HG03571 (cell line): ENCODE data around the gene CST4.
"Not testable (repeated sequence)": the region's sequence is repeated elsewhere in the genome, so short reads cannot be mapped to it uniquely, and the experiment has no call there.

Experiments
- ATAC-seq: cut with Tn5 transposase; IDR thresholded peaks from one replicate; pipeline ENCODE4 v1.9.1; 2021; ENCODE audit not compliant: unreplicated experiment

The CST4 gene, protein sequence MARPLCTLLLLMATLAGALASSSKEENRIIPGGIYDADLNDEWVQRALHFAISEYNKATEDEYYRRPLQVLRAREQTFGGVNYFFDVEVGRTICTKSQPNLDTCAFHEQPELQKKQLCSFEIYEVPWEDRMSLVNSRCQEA

DNA sequence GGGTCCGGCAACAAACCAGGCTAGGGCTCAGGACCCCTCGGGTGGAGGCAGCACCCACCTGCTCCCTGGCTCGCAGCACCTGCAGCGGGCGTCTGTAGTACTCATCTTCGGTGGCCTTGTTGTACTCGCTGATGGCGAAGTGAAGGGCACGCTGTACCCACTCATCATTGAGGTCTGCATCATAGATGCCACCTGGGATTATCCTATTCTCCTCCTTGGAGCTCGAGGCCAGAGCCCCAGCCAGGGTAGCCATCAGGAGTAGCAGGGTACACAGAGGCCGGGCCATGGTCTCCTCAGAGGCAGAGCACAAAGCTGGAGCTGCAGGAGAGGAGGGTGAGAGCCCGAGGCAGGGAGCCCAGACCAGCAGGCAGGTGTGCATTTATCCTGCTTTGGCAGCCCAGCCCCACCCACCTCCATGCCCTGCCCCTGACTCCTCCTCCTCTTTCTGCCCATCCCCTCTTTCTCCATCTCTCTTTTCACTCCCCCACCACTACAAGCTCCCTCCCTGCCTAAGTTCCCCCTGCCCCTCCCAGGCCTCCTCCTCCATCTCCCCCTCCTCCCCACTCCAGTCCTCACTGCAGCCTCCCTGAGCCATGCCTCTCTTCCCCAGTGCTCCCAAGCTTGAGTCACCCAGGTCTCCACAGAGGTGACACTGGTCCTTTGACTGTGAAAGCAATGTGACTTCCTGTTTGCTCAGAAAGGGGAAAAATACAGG is at the start of gene CST4:
Gene CST4, minus strand, starts transcription at position 355 of the 715 bp plus-strand sequence. Its CDS starts 69 bp downstream, at position 286.
- ATAC-seq: not testable (repeated sequence)

DNA sequence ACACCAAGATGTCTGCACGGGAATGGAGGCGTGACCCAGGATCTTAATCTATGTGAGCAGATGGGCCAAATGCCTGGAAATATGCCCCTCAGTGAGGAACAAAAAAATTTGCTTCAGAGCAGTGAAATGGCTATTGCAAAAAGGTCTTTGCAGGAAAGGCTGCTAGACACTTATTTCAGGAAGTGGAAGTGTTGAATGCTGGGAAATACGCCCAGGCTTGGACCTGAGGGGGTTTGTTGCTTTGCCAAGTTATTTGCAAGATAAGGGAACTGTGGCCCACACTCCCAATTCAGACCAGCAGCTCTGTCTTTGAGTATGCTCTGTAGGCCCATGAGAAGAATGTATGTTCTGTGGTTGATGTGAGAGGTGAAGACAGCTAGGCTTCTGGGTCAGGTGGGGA is 46.6 kb upstream of the CST4 start:
- ATAC-seq: not testable (repeated sequence)

DNA sequence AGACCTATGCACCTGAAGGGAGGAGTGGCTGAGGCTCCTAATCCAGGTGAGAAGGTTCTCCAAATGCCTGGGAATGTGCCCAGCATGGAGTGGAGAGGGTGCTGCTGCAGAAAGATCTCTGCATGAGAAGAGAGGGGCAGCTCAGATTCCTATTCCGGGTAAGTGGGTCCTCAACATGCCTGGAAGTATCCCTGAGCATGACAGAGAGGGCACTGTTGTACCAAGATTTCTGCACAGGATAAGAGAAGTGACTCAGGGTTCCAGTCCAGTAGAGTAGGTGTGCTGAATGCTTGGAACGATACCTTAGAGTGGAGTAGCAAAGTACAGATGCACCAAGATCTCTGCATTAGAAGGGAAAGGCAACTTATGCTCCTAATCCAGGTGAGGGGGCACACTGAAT is 46.1 kb upstream of the CST4 start:
- not testable (repeated sequence) for ATAC-seq

DNA sequence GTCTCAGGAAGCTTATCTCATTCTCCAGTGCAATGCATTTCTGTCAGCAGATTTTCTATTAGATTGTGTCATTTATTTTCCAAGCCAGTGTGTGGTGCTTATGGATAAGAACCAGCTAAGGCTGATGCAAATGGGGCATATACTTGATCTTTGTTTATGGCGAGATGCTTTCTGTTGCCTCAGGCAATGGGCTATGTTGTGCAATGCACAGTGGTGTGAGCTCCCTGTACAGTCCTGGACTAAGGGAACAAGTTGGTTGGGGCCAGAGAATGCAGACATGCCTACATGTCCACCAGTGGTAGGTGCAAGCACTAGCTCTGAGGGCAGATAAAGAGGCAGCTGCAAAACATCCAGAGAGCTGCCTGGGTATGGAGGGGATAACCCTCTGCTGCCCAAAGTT is 45.6 kb upstream of the CST4 start:
- not testable (repeated sequence) for ATAC-seq

DNA sequence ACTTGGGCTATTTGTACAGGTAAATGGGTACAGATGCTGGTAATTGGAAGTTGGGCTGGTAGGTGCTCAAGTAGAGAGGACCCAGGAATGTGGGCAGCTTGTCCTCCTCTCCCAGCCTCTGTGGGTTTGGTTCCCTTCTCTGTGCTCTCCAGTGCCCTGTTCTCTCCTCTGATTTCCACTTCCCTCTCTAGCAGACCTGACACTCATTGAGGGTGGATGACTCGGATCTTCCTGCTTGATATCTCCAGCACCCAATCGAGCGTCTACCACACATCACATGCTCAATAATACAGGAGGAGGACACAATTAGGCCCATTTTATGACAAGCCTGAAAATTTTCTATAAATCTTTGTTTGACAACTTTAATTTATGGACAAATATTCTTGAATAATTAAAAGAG is 38.2 kb upstream of the CST4 start:
- ATAC-seq: no peak

DNA sequence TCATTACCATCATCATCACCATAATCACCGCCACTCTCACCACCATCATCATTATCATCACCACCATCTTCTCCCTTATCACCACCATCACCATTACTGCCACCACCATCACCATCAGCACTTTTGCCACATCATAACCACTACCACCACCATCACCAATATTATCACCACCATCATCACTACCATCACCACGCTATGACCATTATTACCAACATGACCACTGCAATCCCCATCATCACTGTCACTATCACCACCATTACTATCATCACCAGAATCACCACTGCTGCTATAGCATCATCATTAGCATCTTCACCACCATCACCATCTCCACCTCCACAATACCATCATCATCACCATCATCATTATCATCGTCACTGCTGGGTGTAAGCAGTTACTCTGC is 36.3 kb upstream of the CST4 start:
- no peak for ATAC-seq

DNA sequence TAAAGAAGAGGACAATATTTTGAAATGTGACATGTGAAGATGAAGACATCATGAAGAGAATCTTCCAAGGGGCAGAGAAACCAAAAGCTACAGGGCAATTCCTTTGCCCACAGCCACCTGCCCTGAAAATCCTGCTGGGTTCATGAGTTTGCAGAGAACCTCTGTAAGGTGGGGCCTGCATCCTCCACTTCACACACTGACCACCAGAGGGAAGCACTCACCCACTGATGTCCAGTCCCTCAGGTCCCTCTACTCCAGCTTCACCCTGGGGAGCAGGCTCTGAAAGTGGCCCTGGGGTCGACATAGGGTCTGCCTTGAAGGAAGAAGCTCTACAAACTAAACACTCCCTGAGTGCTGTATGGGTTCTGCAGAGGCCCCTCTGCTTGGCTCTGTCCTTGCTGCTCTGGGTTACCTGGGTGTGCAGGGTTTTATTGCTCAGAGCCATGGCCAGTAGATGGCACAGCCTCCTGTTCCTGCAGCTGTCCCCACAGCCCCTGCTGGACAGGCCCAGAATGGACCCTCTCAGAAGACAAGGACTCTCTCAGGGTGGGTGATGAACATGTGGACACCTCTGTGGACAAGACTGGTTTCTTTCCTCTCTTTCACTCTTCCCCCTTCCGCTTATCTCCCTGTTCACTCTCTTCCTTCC is 34.9 kb upstream of the CST4 start:
- not testable (repeated sequence) for ATAC-seq

DNA sequence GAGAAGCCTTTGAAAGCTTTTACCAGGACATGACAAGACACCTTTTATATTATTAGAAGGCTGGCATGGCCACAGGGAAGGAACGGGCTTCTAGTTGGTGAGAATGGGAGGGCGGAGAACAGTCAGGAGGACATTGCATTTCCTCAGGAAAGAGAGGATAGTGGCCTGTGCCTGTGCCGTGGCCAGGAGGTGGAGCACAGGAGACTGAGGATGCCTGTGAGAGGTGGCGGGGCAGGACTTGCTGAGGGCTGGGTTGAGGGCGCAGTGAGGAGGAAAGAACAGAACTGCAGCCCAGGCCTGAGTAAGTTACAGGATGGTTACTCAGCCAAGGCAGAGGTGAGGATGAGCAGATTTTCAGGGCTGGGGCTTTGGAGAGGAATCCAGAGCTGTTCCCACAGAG is 34.0 kb upstream of the CST4 start:
- not testable (repeated sequence) for ATAC-seq

DNA sequence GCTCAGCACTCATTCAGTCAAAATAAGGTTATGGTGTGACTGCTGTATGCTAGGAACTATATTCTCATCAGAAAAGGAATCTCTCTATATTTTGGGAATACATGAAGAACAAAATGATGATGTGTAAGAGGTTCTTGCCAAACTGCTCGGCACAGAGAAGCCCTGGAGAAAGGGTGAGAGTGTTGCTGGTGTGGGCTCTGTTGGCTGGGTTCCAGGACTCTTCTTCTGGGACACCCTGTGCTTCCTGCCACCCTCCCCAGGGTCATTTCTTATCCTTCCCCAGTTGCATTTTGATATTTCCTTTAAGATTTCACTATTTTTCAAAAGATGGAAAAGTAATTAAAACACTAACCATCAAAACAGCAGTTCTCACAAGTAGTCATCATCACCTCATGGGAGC is 33.1 kb upstream of the CST4 start:
- no peak for ATAC-seq

DNA sequence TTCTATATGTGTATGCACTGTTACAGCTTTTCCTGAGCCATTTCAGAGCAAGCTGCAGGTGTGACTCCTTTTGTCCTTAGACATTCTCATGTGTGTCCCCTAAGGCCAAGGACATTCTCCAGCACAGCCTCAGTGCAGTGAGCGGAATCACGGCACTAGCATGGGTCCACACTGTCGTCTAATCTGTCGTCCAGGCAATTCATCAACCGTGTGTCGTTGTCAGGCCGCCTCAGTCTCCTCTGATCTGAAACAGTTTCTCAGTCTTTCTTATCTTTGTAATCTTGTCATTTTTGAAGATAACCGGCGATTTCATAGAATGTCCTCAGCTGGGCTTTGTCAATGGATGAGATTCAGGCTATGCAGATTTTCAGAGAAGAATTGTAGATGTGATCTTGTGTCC is 30.5 kb upstream of the CST4 start:
- not testable (repeated sequence) for ATAC-seq

DNA sequence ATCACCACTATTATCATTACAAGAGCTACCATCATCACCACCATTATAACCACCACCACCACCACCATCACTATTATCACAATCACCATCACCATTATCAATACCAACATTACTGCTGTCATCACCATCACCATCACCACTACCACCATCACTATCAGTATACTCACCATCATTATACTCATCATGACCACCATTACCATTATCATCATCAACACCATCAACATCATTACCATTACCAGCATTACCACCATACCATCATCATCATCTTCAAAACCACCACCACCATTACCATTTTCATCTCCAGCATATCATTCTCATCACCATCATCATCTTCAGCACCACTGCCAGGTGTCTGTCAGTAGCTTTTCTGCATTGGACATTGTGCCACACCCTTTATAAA is 22.9 kb upstream of the CST4 start:
- ATAC-seq: not testable (repeated sequence)

DNA sequence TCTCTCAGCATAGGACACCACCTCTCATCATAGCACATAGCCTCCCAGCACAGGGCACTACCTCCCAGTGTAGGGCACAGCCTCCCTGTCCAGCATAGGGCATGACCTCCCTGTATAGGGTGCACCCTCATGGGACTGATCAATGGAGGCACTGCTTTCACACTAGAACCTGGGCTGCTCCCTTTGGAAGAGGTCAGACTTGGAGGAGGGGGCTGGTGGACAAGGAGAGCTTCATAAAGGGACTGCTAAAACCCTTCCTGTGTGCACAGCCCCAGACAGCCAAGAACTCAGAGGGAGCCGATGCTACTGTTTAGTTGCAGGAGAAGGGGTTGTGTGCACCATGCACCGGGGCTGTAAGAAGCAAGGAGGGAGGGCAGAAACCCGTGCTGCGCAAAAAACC is 21.9 kb upstream of the CST4 start:
- no peak for ATAC-seq

DNA sequence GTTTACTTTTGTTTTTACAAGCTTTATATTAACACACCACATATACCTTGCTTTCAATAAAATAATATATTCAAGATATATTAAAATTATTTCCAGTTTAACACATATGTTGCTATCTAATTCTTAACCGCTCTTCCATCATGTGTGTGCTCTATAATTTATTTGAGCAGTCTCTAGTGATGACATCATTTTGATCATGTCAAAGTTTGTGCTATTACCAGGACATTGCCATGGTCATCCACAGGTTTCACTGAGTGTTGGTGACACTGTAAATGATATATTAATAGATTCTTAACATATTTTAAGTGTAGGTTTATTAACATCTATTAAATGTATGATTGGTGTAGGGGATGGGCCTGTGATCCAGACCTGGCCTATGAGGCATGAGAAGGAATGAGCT is 17.1 kb upstream of the CST4 start:
- ATAC-seq: no peak

DNA sequence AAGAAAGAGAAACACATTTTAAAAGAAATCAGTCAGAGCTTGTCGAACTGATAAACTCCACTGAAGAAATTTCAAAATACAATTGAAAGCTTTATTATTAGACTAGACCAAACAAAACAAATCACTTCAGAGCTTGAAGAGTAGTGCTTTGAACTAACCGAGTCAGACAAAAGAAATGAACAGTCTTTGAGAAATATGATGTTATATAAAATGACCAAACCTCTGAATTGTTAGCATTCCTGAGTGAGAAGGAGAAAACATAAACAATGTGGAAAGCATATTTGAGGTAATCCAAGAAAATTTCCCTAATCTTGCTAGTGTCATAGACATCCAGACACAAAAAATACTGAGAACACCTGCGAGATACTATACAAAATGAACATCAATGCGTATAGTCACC is 13.2 kb upstream of the CST4 start:
- ATAC-seq: no peak

DNA sequence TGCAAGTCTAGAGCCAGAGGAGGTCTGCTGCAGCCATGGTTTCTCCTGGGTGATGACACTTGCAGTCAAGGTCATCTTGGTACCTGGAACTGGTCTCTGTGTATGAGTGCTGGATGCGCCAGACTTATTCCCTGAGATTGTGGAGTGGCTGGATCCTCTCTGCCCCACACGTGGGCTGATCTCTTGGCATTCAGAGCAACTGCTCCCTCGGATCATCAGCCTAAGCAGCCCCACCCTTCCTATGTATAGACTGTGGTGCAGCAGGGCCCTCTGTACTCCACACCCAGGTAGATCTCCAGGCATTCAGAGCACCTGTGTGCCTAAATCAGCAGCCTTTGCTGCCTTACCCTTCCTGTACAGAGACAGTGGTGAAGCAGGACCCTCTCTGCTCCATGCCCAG is 12.1 kb upstream of the CST4 start:
- ATAC-seq: no peak

DNA sequence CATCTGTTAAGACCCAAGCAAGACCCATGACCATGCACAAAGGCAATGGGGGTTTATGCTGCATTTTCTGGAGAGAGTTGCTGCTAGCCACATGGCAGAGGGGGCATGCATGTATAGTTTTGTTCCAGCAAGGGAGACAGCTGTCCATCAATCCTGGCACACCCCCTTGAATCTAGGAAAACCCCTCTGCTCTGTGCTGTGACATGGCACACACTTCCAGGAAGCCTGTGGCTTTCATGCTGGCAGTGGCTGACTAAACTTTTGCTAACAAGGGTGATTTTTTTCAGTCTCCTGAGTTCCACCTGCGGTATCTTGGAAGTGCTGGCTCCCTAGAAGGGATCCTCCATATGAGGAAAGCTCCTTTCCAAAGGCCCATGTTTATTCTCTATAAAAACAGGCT is 9.1 kb upstream of the CST4 start:
- ATAC-seq: no peak

DNA sequence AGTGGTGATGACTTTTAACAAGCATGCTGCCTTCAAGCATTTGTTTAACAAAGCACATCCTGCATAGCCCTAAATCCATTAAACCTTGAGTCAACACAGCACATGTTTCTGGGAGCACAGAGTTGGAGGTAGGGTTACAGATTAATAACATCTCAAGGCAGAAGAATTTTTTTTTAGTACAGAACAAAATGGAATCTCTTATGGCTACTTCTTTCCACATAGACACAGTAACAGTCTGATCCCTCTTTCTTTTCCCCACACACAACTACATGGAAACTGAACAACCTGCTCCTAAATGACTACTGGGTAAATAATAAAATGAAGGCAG is 6.2 kb upstream of the CST4 start:
- not testable (repeated sequence) for ATAC-seq

DNA sequence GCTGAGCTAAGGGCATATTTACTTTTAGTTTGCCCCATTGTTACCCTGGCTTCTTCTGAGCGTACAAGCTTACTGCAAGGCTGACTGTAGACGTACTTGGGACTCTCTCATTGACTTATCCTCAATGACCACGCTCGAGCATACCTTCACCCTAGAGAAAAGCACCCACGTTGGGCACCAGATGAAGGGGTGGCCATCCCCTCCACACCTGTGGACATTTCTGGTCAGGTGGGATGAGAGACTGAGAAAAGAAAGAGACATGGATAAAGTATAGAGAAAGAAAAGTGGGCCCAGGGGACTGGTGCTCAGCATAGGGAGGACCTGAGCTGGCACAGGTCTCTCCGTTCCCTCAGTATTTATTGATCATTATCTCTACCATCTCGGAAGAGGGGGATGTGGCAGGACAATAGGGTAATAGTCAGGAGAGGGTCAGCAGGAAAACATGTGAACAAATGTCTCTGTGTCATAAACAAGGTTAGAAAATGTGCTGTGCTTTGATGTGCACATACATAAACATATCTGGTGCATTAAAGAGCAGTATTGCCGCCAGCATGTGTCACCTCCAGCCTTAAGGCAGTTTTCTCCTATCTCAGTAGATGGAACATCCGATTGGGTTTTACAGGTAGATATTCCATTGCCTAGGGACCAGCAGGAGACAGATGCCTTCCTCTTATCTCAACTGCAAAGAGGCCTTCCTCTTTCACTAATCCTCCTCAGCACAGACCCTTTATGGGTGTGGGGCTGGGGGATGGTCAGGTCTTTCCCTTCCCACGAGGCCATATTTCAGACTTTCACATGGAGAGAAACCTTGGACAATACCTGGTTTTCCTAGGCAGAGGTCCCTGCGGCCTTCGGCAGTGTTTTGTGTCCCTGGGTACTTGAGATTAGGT is 5.6 kb upstream of the CST4 start:
- not testable (repeated sequence) for ATAC-seq

DNA sequence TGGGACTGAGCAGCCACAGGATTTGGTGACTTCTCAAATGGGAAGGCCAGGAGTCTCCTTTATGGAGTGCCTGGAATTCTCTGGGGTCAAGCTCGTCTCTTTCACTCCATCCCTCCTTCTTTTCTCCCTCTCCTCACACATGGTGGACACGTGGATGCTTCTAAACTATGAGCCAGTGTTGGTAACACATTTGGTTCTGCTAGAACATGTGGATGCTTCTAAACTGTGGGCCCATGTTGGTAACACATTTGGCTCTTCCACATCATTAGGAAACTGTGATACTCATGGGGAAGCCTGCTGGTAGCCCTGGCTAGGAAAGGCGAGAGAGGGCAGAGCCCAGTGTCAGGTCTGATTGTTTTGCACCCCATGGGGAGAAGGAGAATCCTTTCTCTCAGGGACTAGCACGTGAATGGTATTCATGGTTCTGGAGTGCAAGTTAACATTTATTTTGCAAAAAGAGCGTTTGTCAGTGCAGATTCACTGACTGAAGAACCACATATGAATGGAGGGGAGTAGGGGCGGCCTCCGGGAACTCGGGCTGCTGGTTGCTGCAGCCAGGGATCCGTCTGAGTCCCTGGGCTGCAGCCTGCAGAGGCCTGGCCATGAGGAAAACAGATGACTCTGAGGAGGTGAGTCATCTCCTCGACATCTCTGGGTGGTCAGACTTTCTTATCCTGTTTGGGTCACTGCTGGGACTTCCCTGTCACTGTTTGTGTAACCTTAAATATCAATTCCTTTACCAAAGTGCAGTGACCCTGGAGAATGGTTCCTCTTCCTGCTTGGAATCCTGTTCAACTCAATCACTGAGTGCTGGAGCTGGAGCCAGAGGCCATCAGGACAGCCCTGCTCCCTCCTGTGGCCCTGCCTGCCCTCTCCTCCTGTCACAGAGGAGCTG is 4.1 kb upstream of the CST4 start:
- ATAC-seq: not testable (repeated sequence)

DNA sequence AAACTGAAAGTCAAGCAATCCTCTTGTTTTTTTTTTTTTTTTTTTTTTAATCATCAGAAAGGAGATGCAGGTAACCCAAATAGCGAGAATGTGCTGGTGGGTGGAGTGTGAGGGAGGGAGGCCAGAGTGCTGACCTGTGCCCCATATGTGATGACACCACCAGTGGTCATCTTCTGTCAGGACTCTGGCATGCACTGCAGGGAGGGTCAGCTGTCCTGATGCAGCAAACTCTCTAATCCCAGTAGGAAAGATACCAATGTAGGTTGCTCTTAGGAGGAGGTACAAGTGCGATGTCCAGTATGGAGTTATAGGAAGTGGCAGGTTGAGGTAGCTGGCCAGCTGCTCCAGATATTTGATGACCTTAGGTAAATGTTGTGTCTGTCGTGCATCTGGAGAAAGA is 2.8 kb upstream of the CST4 start:
- ATAC-seq: no peak

DNA sequence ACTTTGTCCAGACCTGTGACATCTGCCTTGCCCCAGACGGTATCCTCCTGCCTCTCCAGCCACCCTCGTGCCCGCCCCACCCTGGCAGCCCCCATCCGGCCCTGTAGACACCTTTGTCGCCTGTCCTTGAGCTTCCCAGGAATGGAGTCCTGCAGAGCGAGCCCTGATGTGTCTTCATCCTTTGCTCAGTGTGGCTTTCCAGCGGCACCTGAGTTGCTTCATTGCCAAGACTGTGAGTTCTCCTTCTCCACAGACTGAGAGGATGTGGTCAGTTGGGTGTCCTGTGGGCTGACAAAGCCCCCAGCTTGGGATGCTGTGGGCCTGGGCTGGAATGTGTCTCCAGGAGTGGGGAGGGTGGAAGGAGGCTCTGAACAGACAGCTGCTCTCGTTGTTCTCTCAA is 1.7 kb upstream of the CST4 start:
- ATAC-seq: no peak
